Endodermal cell (in vitro differentiated cells): ENCODE measurements around the gene VIPR2. TPM values are rescaled to one million over a fixed set of nuclear protein-coding genes. Genes with fewer than 3 reads are reported as not detected.

Experiments
- DNase-seq: peaks from one replicate; pipeline ENCODE4 v3.0.0-alpha.2; 2017
- H3K27ac ChIP-seq: 2 replicates; pipeline ENCODE4 v1.5.1; 2013; ENCODE audit warnings: mild to moderate bottlenecking, low read depth, low read length, moderate library complexity
- H3K27me3 ChIP-seq: 2 replicates; pipeline ENCODE4 v1.6.1; 2013; ENCODE audit warnings: mild to moderate bottlenecking, low read length, moderate library complexity; ENCODE audit not compliant: insufficient read depth, control insufficient read depth, poor library complexity, severe bottlenecking
- H3K36me3 ChIP-seq: 2 replicates; pipeline ENCODE4 v1.7.0; 2013; ENCODE audit warnings: mild to moderate bottlenecking, low read length, moderate library complexity; ENCODE audit not compliant: control insufficient read depth, insufficient read depth
- H3K4me1 ChIP-seq: one replicate; pipeline ENCODE4 v1.7.0; 2013; ENCODE audit warnings: low read length; ENCODE audit not compliant: control insufficient read depth, insufficient read depth
- H3K4me3 ChIP-seq: 2 replicates; pipeline ENCODE4 v1.5.1; 2013; ENCODE audit warnings: mild to moderate bottlenecking, low read length, moderate library complexity
- H3K9ac ChIP-seq: 2 replicates; pipeline ENCODE4 v1.6.1; 2013; ENCODE audit warnings: mild to moderate bottlenecking, low read length, moderate library complexity; ENCODE audit not compliant: poor library complexity, severe bottlenecking; ENCODE audit errors: extremely low read depth
- H3K9me3 ChIP-seq: 2 replicates; pipeline ENCODE4 v1.6.1; 2013; ENCODE audit warnings: mild to moderate bottlenecking, low read length, moderate library complexity; ENCODE audit not compliant: control insufficient read depth
- H3K27ac Mint-ChIP-seq: 2 replicates; pipeline ENCODE4 v1.8.0; 2020; ENCODE audit warnings: mixed read lengths
- H3K27me3 Mint-ChIP-seq: 2 replicates; pipeline ENCODE4 v1.8.0; 2021; ENCODE audit warnings: mild to moderate bottlenecking, mixed read lengths; ENCODE audit not compliant: insufficient read depth
- H3K36me3 Mint-ChIP-seq: 2 replicates; pipeline ENCODE4 v1.8.0; 2020; ENCODE audit warnings: low read depth, mixed read lengths
- H3K4me1 Mint-ChIP-seq: 2 replicates; pipeline ENCODE4 v1.8.0; 2020; ENCODE audit warnings: mixed read lengths
- H3K4me3 Mint-ChIP-seq: 2 replicates; pipeline ENCODE4 v1.8.0; 2020; ENCODE audit warnings: mild to moderate bottlenecking, moderate library complexity, mixed read lengths
- H3K9me3 Mint-ChIP-seq: 2 replicates; pipeline ENCODE4 v1.8.0; 2020; ENCODE audit warnings: mild to moderate bottlenecking, mixed read lengths
- WGBS, 2 experiments: methylation state at CpG; one replicate each; pipeline versions ENCODE4 v1.1.5 to v1.1.7; 2013; ENCODE audit warnings: missing lambda C conversion rate in 2 of 2, mixed read lengths in 1 of 2; ENCODE audit not compliant: insufficient coverage in 1 of 2, insufficient read length in 1 of 2; 5-methylcytosine and 5-hydroxymethylcytosine counted together
- total RNA-seq, 2 donors: library from RNA; stranded (reverse); fragmentation: NEBNext Ultra II Directional in 1 of 2; extraction: Animal tissue kit (Norgen Biotek cat#: 25700) in 1 of 2; gene quantifications; 2 replicates in 1 of 2; 3 replicates in 1 of 2; pipeline ENCODE4 v1.2.1, GENCODE V29; 2021
- TF ChIP-seq, protein P1 (sequence below): fragments of 200-600 bp; sonication (generic); conservative IDR thresholded peaks from 2 replicates; pipeline ENCODE4 v1.5.0; 2021; ENCODE audit warnings: antibody characterized with exemption, mild to moderate bottlenecking

The VIPR2 gene
- total RNA-seq, 2 donors from 2014 or later, result 0.64 to 1.8 TPM

DNA sequence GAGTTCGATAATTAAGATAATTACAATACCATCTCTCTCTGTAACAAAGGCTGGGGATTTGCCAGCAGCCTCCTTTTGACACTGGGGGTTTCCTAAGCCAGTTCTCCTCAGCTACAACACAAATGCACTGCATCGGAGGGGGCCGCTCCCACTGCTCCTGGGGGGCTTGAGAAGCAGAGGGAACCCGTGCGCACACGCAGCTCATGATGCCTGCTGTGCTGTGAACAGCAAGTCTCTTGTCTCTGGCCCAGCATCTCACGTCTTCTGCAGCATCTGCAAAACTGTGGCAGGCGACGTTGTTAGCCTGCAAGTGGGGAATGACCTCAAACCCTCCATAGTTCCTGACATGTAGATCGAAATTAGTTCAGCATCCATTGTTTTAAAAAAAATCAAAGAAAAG is 5.5 kb downstream of the VIPR2 start:
- Mint-ChIP-seq H3K9me3 (peaks cover 20% of the 10 kb centered on the region), H3K4me3 (no peak overlapping the region), H3K4me1 (peaks cover 30% of the 10 kb centered on the region), H3K36me3 (peaks cover 22% of the 10 kb centered on the region), H3K27ac (no peak overlapping the region), H3K27me3 (peaks cover 25% of the 10 kb centered on the region)
- peaks cover 4% of the 10 kb centered on the region for H3K4me1 ChIP-seq
- TF ChIP-seq, protein P1, sequence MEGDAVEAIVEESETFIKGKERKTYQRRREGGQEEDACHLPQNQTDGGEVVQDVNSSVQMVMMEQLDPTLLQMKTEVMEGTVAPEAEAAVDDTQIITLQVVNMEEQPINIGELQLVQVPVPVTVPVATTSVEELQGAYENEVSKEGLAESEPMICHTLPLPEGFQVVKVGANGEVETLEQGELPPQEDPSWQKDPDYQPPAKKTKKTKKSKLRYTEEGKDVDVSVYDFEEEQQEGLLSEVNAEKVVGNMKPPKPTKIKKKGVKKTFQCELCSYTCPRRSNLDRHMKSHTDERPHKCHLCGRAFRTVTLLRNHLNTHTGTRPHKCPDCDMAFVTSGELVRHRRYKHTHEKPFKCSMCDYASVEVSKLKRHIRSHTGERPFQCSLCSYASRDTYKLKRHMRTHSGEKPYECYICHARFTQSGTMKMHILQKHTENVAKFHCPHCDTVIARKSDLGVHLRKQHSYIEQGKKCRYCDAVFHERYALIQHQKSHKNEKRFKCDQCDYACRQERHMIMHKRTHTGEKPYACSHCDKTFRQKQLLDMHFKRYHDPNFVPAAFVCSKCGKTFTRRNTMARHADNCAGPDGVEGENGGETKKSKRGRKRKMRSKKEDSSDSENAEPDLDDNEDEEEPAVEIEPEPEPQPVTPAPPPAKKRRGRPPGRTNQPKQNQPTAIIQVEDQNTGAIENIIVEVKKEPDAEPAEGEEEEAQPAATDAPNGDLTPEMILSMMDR, result no peak
- 89 to 90% methylated on average over 10 of the region's 10 CpGs for WGBS, 2 experiments
- peaks cover 18% of the 10 kb centered on the region for H3K27me3 ChIP-seq
- H3K36me3 ChIP-seq, result no peaks in the 10 kb centered on the region
- H3K27ac ChIP-seq, result no peak overlapping the region
- DNase-seq, result no peak
- H3K9ac ChIP-seq, result no peak overlapping the region
- no peak overlapping the region for H3K4me3 ChIP-seq
- peaks cover 40% of the 10 kb centered on the region for H3K9me3 ChIP-seq

DNA sequence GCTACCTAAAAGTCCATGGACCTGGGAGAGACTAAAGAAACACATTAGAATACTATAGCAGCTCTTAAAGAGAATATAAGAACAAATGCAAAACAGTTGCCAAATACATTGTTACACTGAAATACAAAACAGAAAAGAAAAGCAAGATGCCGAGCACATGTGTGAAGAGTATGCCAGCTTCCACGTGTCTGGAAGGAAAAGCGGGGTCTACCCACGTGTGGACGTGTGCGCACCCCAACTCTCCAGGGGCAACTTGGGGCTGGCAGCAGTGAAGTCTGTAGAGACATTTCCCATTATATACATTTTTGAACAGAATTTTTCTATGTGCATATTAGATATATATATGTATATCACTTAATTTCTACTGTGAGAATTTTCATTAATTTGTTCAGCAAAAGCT is 6.2 kb downstream of the VIPR2 start:
- Histone ChIP-seq H3K9me3 (peaks cover 40% of the 10 kb centered on the region), H3K4me1 (peaks cover 4% of the 10 kb centered on the region), H3K9ac (no peak overlapping the region), H3K27me3 (peaks cover 11% of the 10 kb centered on the region), H3K4me3 (no peak overlapping the region), H3K27ac (no peak overlapping the region), H3K36me3 (no peaks in the 10 kb centered on the region)
- H3K27me3 Mint-ChIP-seq, result peaks cover 18% of the 10 kb centered on the region
- DNase-seq, result no peak
- peaks cover 22% of the 10 kb centered on the region for H3K36me3 Mint-ChIP-seq
- no peak overlapping the region for H3K27ac Mint-ChIP-seq
- TF ChIP-seq, protein P1, result no peak
- H3K4me3 Mint-ChIP-seq, result no peak overlapping the region
- peaks cover 20% of the 10 kb centered on the region for H3K9me3 Mint-ChIP-seq
- H3K4me1 Mint-ChIP-seq, result peaks cover 24% of the 10 kb centered on the region
- WGBS, 2 experiments, result 90 to 100% methylated on average over 2 to 6 of the region's 6 CpGs

DNA sequence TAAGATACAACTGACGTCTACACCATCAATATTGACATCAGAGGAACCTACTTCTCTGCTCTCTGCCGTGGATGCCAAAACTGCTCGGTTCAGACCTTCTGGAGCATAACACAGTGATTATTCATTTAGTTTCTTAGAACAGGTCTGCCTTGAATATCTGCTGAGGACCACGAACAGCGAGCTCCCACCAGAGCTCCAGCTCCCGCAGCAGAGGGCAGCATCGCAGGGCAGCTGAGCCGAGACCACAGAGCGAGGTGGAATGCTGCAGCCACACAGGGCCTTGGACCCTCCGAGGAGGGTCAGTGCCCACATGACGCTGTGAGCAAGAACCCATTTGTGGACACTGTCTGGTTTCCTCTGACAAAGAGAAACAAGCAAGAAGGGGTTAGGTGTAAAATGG is 6.8 kb downstream of the VIPR2 start:
- Histone ChIP-seq H3K27ac (no peak overlapping the region), H3K27me3 (peaks cover 5% of the 10 kb centered on the region), H3K9me3 (peaks cover 34% of the 10 kb centered on the region), H3K4me3 (no peak overlapping the region), H3K4me1 (peaks cover 4% of the 10 kb centered on the region), H3K9ac (no peak overlapping the region), H3K36me3 (no peaks in the 10 kb centered on the region)
- DNase-seq, result peak; percentile 44
- peaks cover 20% of the 10 kb centered on the region for H3K9me3 Mint-ChIP-seq
- H3K27me3 Mint-ChIP-seq, result peaks cover 14% of the 10 kb centered on the region
- peaks cover 19% of the 10 kb centered on the region for H3K4me1 Mint-ChIP-seq
- peaks cover 22% of the 10 kb centered on the region for H3K36me3 Mint-ChIP-seq
- TF ChIP-seq, protein P1, result peak; percentile 34
- WGBS, 2 experiments, result 81 to 87% methylated on average over 3 to 11 of the region's 11 CpGs
- no peak overlapping the region for H3K4me3 Mint-ChIP-seq
- H3K27ac Mint-ChIP-seq, result no peak overlapping the region
